Measurements from ENCODE around the gene INO80E. TPM values are rescaled to one million over a fixed set of nuclear protein-coding genes. Genes with fewer than 3 reads are reported as not detected.
"Not testable (repeated sequence)": the region's sequence is repeated elsewhere in the genome, so short reads cannot be mapped to it uniquely, and the experiment has no call there.

The INO80E gene
- total RNA-seq, 1 experiment from 2014 or later, result 115 TPM

DNA sequence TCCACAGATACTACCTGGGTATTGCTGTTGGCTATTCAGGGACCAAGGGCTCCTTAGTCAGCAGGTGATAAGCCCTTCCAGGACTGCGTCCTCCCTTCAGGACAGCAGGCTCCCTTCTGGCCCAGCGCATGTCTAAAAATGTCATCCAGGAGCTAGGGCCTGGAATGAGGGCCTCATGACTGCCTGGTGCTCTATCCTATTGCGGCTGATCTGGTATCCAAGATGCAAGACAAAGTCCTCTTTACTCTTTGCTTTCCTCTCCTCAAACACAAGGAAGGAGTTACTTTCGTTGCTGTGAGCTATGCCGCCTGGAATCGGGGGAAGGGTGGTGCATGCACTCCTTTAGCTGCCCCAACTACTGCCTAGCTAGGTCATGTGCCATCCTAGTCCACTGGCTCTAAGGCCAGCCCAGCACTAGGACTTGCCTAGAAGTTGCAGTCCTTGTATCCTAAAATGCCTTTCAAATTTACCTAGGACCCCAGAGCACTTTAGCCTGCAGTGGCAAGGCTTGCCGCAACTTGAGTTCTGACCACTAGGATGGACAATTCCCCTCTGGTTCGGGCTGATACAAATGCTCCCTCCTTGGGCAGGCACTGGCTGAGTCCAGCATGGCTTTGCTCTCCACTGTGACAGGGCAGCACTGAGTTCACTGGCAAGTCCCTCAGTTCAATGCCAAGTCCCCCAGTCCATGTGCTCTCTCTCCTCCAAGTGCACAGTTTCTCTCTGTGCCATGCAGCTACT is 44.2 kb upstream of the INO80E start:
- no peaks in the 10 kb centered on the region for H3K27me3 ChIP-seq (replicated peaks; ENCODE audit: insufficient read depth, low read depth, low read length, poor library complexity)
- no peak overlapping the region for H3K4me3 ChIP-seq (ENCODE audit: low read depth, low read length, poor library complexity, severe bottlenecking)
- no peak for DNase-seq (ENCODE audit: low spot score)
- TF ChIP-seq, protein P1, sequence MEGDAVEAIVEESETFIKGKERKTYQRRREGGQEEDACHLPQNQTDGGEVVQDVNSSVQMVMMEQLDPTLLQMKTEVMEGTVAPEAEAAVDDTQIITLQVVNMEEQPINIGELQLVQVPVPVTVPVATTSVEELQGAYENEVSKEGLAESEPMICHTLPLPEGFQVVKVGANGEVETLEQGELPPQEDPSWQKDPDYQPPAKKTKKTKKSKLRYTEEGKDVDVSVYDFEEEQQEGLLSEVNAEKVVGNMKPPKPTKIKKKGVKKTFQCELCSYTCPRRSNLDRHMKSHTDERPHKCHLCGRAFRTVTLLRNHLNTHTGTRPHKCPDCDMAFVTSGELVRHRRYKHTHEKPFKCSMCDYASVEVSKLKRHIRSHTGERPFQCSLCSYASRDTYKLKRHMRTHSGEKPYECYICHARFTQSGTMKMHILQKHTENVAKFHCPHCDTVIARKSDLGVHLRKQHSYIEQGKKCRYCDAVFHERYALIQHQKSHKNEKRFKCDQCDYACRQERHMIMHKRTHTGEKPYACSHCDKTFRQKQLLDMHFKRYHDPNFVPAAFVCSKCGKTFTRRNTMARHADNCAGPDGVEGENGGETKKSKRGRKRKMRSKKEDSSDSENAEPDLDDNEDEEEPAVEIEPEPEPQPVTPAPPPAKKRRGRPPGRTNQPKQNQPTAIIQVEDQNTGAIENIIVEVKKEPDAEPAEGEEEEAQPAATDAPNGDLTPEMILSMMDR (conservative IDR thresholded peaks at IDR 0.05; ENCODE audit: low read depth, low read length), result no peak
- TF ChIP-seq EZH2 (IDR thresholded peaks at IDR 0.05; ENCODE audit: borderline replicate concordance, low read depth, low read length, poor library complexity, severe bottlenecking), result no peak
- no peak overlapping the region for H3K27ac ChIP-seq (ENCODE audit: low read depth, low read length, poor library complexity, severe bottlenecking)
- intact Hi-C loops (cut with micrococcal nuclease; ENCODE audit: unreplicated experiment), result no loop called here
- no peaks in the 10 kb centered on the region for H3K9me3 ChIP-seq (ENCODE audit: low read depth, low read length, poor library complexity, severe bottlenecking)
- no TSS peak for BruUV-seq (replicated peaks)
- no peaks in the 10 kb centered on the region for H3K36me3 ChIP-seq (ENCODE audit: insufficient read depth, low read length, poor library complexity, severe bottlenecking)
- CTCF ChIA-PET, result no interaction called here
- POLR2A ChIA-PET (ENCODE audit: low non-redundant PET), result no interaction called here
- no peaks in the 10 kb centered on the region for H3K4me1 ChIP-seq (ENCODE audit: insufficient read depth, low read length, poor library complexity, severe bottlenecking)

DNA sequence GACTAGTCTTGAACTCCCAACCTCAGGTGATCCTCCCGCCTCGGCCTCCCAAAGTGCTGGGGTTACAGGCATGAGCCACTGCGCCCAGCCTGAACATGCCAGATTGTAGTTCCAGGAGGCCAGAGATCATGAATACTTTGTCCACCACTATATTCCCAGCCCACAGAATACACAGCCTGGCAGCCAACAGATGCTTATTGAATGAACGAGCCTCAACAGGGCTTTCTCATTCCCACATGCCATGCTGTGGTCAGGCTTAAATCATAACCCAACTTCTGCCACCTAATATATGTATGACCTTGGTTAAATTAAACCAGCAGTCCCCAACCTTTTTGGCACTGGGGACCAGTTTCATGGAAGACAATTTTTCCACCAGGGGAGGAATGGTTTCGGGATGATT is 37.3 kb upstream of the INO80E start:
- DNase-seq (ENCODE audit: low spot score), result no peak
- POLR2A ChIA-PET (ENCODE audit: low non-redundant PET), result interaction anchor here (0.7 kb wide), 1 partner anchor 145 kb away, joined by 5 read pairs; no protein-coding TSS in a partner anchor
- CTCF ChIA-PET, result no interaction called here
- TF ChIP-seq EZH2 (IDR thresholded peaks at IDR 0.05; ENCODE audit: borderline replicate concordance, low read depth, low read length, poor library complexity, severe bottlenecking), result no peak
- TF ChIP-seq, protein P1 (conservative IDR thresholded peaks at IDR 0.05; ENCODE audit: low read depth, low read length), result no peak
- no TSS peak for BruUV-seq (replicated peaks)
- no peaks in the 10 kb centered on the region for H3K36me3 ChIP-seq (ENCODE audit: insufficient read depth, low read length, poor library complexity, severe bottlenecking)
- H3K4me1 ChIP-seq (ENCODE audit: insufficient read depth, low read length, poor library complexity, severe bottlenecking), result peaks cover 13% of the 10 kb centered on the region
- H3K9me3 ChIP-seq (ENCODE audit: low read depth, low read length, poor library complexity, severe bottlenecking), result no peaks in the 10 kb centered on the region
- H3K27ac ChIP-seq (ENCODE audit: low read depth, low read length, poor library complexity, severe bottlenecking), result no peak overlapping the region
- H3K27me3 ChIP-seq (replicated peaks; ENCODE audit: insufficient read depth, low read depth, low read length, poor library complexity), result no peaks in the 10 kb centered on the region
- intact Hi-C loops (cut with micrococcal nuclease; ENCODE audit: unreplicated experiment), result no loop called here
- H3K4me3 ChIP-seq (ENCODE audit: low read depth, low read length, poor library complexity, severe bottlenecking), result no peak overlapping the region

DNA sequence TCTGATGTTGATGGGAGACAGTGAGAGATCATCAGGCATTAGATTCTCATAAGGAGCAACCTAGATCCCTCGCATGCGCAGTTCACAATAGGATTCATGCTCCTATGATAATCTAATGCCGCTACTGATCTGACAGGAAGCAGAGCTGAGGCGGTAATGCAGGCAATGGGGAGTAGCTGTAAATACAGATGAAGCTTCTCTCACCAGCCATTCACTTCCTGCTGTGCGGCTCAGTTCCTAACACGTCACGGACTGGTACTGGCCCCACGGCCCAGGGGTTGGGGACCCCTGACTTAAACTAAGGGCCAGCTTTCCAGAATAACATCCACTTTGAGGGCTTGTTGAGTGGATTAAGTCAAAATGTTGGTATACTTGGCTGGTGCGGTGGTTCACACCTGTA is 36.7 kb upstream of the INO80E start:
- ChIA-PET CTCF (interaction anchor here (1.2 kb wide), 1 partner anchor 14 kb away, joined by 3 read pairs; the partner anchor contains the start of gene TAOK2), POLR2A (ENCODE audit: low non-redundant PET) (no interaction called here)
- no peak for DNase-seq (ENCODE audit: low spot score)
- BruUV-seq (replicated peaks), result no TSS peak
- H3K27ac ChIP-seq (ENCODE audit: low read depth, low read length, poor library complexity, severe bottlenecking), result no peak overlapping the region
- peaks cover 13% of the 10 kb centered on the region for H3K4me1 ChIP-seq (ENCODE audit: insufficient read depth, low read length, poor library complexity, severe bottlenecking)
- no peak overlapping the region for H3K4me3 ChIP-seq (ENCODE audit: low read depth, low read length, poor library complexity, severe bottlenecking)
- H3K27me3 ChIP-seq (replicated peaks; ENCODE audit: insufficient read depth, low read depth, low read length, poor library complexity), result no peaks in the 10 kb centered on the region
- no peaks in the 10 kb centered on the region for H3K9me3 ChIP-seq (ENCODE audit: low read depth, low read length, poor library complexity, severe bottlenecking)
- H3K36me3 ChIP-seq (ENCODE audit: insufficient read depth, low read length, poor library complexity, severe bottlenecking), result no peaks in the 10 kb centered on the region
- TF ChIP-seq, protein P1 (conservative IDR thresholded peaks at IDR 0.05; ENCODE audit: low read depth, low read length), result no peak
- TF ChIP-seq EZH2 (IDR thresholded peaks at IDR 0.05; ENCODE audit: borderline replicate concordance, low read depth, low read length, poor library complexity, severe bottlenecking), result no peak
- intact Hi-C loops (cut with micrococcal nuclease; ENCODE audit: unreplicated experiment), result no loop called here

DNA sequence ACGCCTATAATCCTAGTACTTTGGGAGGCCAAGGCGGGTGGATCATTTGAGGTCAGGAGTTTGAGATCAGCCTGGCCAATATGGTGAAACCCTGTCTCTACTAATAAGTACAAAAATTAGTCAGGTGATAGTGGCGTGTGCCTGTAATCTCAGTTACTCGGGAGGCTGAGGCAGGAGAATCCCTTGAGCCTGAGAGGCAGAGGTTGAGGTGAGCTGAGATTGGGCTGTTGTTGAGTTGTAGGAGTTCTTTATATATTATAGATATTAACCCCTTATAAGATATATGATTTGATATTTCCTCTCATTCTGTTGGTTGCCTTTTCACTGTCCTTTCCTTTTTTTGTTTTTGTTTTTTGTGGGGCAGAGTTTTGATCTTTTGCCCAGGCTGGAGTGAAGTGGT is 36.2 kb upstream of the INO80E start:
- CTCF ChIA-PET, result interaction anchor here (1.2 kb wide), 1 partner anchor 13 kb away, joined by 3 read pairs; the partner anchor contains the start of gene TAOK2
- H3K27ac ChIP-seq (ENCODE audit: low read depth, low read length, poor library complexity, severe bottlenecking); H3K36me3 ChIP-seq (ENCODE audit: insufficient read depth, low read length, poor library complexity, severe bottlenecking); BruUV-seq (replicated peaks); H3K9me3 ChIP-seq (ENCODE audit: low read depth, low read length, poor library complexity, severe bottlenecking); DNase-seq (ENCODE audit: low spot score); H3K4me3 ChIP-seq (ENCODE audit: low read depth, low read length, poor library complexity, severe bottlenecking); H3K27me3 ChIP-seq (replicated peaks; ENCODE audit: insufficient read depth, low read depth, low read length, poor library complexity); POLR2A ChIA-PET (ENCODE audit: low non-redundant PET); intact Hi-C loops (cut with micrococcal nuclease; ENCODE audit: unreplicated experiment): not testable (repeated sequence)
- peaks cover 13% of the 10 kb centered on the region for H3K4me1 ChIP-seq (ENCODE audit: insufficient read depth, low read length, poor library complexity, severe bottlenecking)
